HUES64 (cell line): ENCODE results near the gene TFEB.

Experiments used
- H3K27ac ChIP-seq: 2 replicates; pipeline ENCODE4 v1.7.0; 2013; ENCODE audit warnings: low read depth, low read length, inconsistent platforms
- H3K27me3 ChIP-seq: 2 replicates; pipeline ENCODE4 v1.6.1; 2013; ENCODE audit warnings: mild to moderate bottlenecking, low read length; ENCODE audit not compliant: insufficient read depth
- H3K36me3 ChIP-seq: 2 replicates; pipeline ENCODE4 v1.6.1; 2013; ENCODE audit warnings: mild to moderate bottlenecking, low read length; ENCODE audit not compliant: insufficient read depth
- H3K4me1 ChIP-seq: 2 replicates; pipeline ENCODE4 v1.6.1; 2013; ENCODE audit warnings: mild to moderate bottlenecking, low read length, moderate library complexity; ENCODE audit not compliant: insufficient read depth
- H3K4me3 ChIP-seq: 2 replicates; pipeline ENCODE4 v1.5.1; 2013; ENCODE audit warnings: mild to moderate bottlenecking, low read length, moderate library complexity
- H3K9ac ChIP-seq: 2 replicates; pipeline ENCODE4 v1.6.1; 2013; ENCODE audit warnings: mild to moderate bottlenecking, low read depth, low read length
- H3K9me3 ChIP-seq: 2 replicates; pipeline ENCODE4 v1.6.1; 2013; ENCODE audit warnings: low read depth, low read length; ENCODE audit not compliant: insufficient read depth
- WGBS: fragments of 150-250, 120-280 bp; methylation state at CpG from one replicate; pipeline ENCODE4 v1.1.7; 2013; ENCODE audit warnings: missing lambda C conversion rate; 5-methylcytosine and 5-hydroxymethylcytosine counted together

The TFEB gene

DNA sequence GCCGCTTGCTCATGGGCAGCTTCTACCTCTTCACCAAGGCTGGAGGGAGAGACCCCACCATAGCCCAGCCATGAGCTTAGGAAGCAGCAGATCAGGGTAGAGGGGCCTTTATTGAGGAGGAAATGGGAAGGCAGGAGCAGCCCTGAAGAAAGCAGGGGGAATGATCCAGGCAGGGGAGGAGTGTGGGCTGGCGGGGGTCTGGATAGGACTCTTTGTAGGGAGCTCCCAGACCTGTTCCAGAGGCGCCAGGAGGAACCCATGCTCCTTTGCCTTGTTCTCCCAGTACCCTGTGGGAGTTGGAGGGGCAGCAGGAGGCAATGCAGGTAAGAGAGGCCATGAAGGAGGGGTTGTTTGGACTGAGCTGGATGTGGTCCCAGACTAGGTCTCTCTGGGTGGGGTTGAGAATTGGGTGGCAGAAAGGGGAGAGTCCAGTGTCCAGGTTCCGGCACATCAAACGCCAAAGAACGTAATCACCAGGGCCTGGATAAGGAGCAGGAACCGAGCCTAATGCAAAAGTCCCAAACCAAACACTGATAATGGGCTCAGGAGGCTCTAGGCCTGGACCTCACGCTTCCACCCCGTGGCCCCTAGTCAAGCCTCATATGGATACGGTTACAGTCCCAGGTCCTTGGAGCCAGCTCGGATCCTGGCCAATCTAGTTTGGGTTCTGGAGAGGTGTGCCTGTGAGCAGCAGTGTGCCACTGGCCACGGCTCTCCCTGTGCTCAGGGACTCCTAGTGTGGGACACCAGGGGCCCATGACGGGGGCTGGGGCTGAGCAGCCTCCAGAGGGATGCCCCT lies 23.9 kb upstream of the TFEB start:
- H3K27ac ChIP-seq = no peak overlapping the region
- no peaks in the 10 kb centered on the region for H3K9me3 ChIP-seq
- H3K27me3 ChIP-seq = no peaks in the 10 kb centered on the region
- WGBS = 91% methylated on average over 13 of the region's 13 CpGs
- 0 out of 2 replicates have a peak, but pooled peaks cover 3% of the 10 kb centered on the region for H3K4me1 ChIP-seq
- no peak overlapping the region for H3K4me3 ChIP-seq
- H3K9ac ChIP-seq = no peak overlapping the region
- H3K36me3 ChIP-seq = no peaks in the 10 kb centered on the region

- no peaks in the 10 kb centered on the region for H3K27me3 ChIP-seq
- no peaks in the 10 kb centered on the region for H3K9me3 ChIP-seq
- 0 out of 2 replicates have a peak, but pooled peaks cover 3% of the 10 kb centered on the region for H3K4me1 ChIP-seq
- 94% methylated on average over 6 of the region's 6 CpGs for WGBS
- no peaks in the 10 kb centered on the region for H3K36me3 ChIP-seq
- H3K9ac ChIP-seq = no peak overlapping the region
- no peak overlapping the region for H3K27ac ChIP-seq
- H3K4me3 ChIP-seq = no peak overlapping the region
Measured at GRCh38 chr6:41758641-41759035, 23.2 kb upstream of the TFEB start.

GRCh38 chr6:41757931-41758640 lies 22.7 kb upstream of the TFEB start:
- H3K27me3 ChIP-seq = no peaks in the 10 kb centered on the region
- H3K9ac ChIP-seq = no peak overlapping the region
- 0 out of 2 replicates have a peak, but pooled peaks cover 3% of the 10 kb centered on the region for H3K4me1 ChIP-seq
- WGBS = 82% methylated on average over 8 of the region's 8 CpGs
- H3K9me3 ChIP-seq = no peaks in the 10 kb centered on the region
- no peak overlapping the region for H3K4me3 ChIP-seq
- no peaks in the 10 kb centered on the region for H3K36me3 ChIP-seq
- no peak overlapping the region for H3K27ac ChIP-seq

GRCh38 chr6:41757271-41757670 lies 21.9 kb upstream of the TFEB start:
- Histone ChIP-seq H3K9me3 (no peaks in the 10 kb centered on the region), H3K27me3 (no peaks in the 10 kb centered on the region), H3K4me1 (0 out of 2 replicates have a peak, but pooled peaks cover 3% of the 10 kb centered on the region), H3K9ac (no peak overlapping the region), H3K4me3 (no peak overlapping the region), H3K27ac (no peak overlapping the region), H3K36me3 (no peaks in the 10 kb centered on the region)
- WGBS = 95% methylated on average over 6 of the region's 6 CpGs

DNA sequence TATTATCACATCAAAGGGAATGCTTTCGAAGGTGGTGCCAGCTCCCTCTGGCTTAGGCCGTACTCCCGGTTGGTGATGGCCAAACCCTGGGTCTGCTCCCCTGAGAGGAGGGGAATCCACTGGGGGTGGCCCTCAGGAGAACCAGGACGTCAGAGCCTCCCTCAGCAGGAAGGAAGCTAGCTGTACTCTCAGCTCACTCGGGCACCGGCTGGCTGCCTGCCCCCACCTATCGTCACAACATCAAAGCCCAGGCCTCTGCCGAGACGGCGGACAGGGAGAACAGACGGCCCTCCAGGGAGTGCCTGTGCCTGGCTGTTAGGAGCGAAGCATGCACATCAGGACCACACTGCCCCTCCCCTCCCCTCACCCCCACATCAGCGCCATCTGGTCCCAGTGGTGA lies 20.9 kb upstream of the TFEB start:
- Histone ChIP-seq H3K27me3 (no peaks in the 10 kb centered on the region), H3K9me3 (no peaks in the 10 kb centered on the region), H3K9ac (no peak overlapping the region), H3K4me3 (no peak overlapping the region), H3K27ac (no peak overlapping the region), H3K36me3 (no peaks in the 10 kb centered on the region), H3K4me1 (0 out of 2 replicates have a peak, but pooled peaks cover 3% of the 10 kb centered on the region)
- 68% methylated on average over 13 of the region's 13 CpGs for WGBS

DNA sequence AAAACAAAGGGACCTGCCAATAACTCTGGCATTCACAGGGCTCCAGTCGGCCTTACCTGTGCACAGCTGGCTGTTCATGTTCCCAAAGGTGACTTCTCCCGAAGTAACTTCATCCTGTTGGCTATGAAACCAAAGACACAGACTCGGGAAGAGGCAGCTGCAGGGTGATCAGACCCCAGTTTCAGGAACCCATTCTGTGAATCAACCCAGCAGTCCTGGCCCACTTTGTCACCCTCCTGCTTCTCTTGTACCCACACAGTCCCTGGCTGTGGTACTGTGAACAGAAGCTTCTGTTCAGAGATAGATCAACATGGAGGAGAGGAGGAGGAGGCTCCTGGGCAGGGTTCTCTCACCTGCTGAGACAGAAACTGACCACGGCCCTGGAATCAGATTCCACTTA lies 20.5 kb upstream of the TFEB start:
- no peaks in the 10 kb centered on the region for H3K36me3 ChIP-seq
- H3K27me3 ChIP-seq = no peaks in the 10 kb centered on the region
- 0 out of 2 replicates have a peak, but pooled peaks cover 3% of the 10 kb centered on the region for H3K4me1 ChIP-seq
- no peak overlapping the region for H3K27ac ChIP-seq
- H3K9me3 ChIP-seq = no peaks in the 10 kb centered on the region
- no peak overlapping the region for H3K4me3 ChIP-seq
- no peak overlapping the region for H3K9ac ChIP-seq
- 85% methylated on average over 4 of the region's 4 CpGs for WGBS

DNA sequence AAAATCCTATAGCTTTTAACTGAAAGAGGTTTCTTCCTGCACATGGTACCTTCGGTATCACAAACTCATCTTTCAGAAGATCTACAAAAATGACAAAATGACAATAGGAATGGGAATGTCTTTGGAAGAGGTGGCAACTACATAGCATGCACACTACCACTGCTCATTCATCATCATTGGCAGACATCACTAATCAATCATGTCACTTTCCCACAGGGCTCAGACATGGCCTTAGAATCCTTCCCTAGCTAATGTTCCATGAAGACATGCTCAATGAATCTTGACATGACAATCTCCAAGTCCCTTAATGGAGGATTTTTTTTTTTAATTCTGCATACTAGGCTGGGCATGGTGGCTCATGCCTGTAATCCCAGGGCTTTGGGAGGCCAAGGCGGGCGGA lies 15.0 kb upstream of the TFEB start:
- no peak overlapping the region for H3K4me3 ChIP-seq
- H3K27me3 ChIP-seq = no peaks in the 10 kb centered on the region
- H3K9ac ChIP-seq = no peak overlapping the region
- no peaks in the 10 kb centered on the region for H3K4me1 ChIP-seq
- no peak overlapping the region for H3K27ac ChIP-seq
- no peaks in the 10 kb centered on the region for H3K9me3 ChIP-seq
- WGBS = 97% methylated on average over 3 of the region's 3 CpGs
- no peaks in the 10 kb centered on the region for H3K36me3 ChIP-seq

- H3K4me1 ChIP-seq = no peaks in the 10 kb centered on the region
- H3K9ac ChIP-seq = no peak overlapping the region
- no peaks in the 10 kb centered on the region for H3K27me3 ChIP-seq
- no peaks in the 10 kb centered on the region for H3K9me3 ChIP-seq
- WGBS = 94% methylated on average over 3 of the region's 3 CpGs
- H3K36me3 ChIP-seq = no peaks in the 10 kb centered on the region
- H3K27ac ChIP-seq = no peak overlapping the region
- no peak overlapping the region for H3K4me3 ChIP-seq
Measured at GRCh38 chr6:41748542-41748941, 13.1 kb upstream of the TFEB start.

DNA sequence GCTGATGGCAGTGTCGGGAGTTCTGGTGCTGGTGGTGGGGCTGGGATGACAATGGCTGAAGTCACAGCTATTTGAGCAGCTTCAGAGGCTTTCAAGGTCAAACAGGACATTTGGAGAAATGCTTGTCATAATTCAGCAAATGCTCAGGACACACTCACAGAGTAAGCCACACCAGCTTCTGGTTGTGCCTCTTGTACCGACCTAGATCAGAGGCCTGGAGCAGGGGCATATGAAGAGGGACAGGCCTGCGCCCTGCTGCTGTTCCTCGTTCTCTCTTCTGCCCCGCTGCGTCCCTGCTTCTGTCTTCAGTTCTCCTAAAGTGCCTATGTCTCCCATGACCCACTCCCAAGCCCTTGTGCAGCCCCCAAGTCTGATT lies 12.7 kb upstream of the TFEB start:
- H3K36me3 ChIP-seq = no peaks in the 10 kb centered on the region
- no peaks in the 10 kb centered on the region for H3K4me1 ChIP-seq
- H3K9me3 ChIP-seq = no peaks in the 10 kb centered on the region
- no peak overlapping the region for H3K4me3 ChIP-seq
- no peak overlapping the region for H3K27ac ChIP-seq
- 94% methylated on average over 6 of the region's 6 CpGs for WGBS
- H3K9ac ChIP-seq = no peak overlapping the region
- H3K27me3 ChIP-seq = no peaks in the 10 kb centered on the region

GRCh38 chr6:41747256-41748101 lies 12.1 kb upstream of the TFEB start, which contains the start of gene PGC:
TSS of gene PGC (minus strand) at chr6:41747397. CDS start at chr6:41747334, 63 bp downstream.
- no peaks in the 10 kb centered on the region for H3K36me3 ChIP-seq
- no peaks in the 10 kb centered on the region for H3K9me3 ChIP-seq
- no peak within 1 kb of the TSS for H3K9ac ChIP-seq
- H3K27ac ChIP-seq = no peak within 1 kb of the TSS
- H3K4me1 ChIP-seq = no peaks in the 10 kb centered on the region
- no peaks in the 10 kb centered on the region for H3K27me3 ChIP-seq
- no peak within 1 kb of the TSS for H3K4me3 ChIP-seq
- WGBS = 94% methylated on average over 15 of the region's 15 CpGs

- no peak overlapping the region for H3K9ac ChIP-seq
- no peaks in the 10 kb centered on the region for H3K27me3 ChIP-seq
- H3K4me1 ChIP-seq = no peaks in the 10 kb centered on the region
- H3K36me3 ChIP-seq = no peaks in the 10 kb centered on the region
- H3K9me3 ChIP-seq = no peaks in the 10 kb centered on the region
- 95% methylated on average over 10 of the region's 10 CpGs for WGBS
- no peak overlapping the region for H3K4me3 ChIP-seq
- H3K27ac ChIP-seq = no peak overlapping the region
Measured at GRCh38 chr6:41746107-41746506, 10.7 kb upstream of the TFEB start.
